CD4-positive, alpha-beta T cell treated with Interleukin-15 for 4 hours (primary cell): ENCODE data around the gene POC1B.

Experiments used
- DNase-seq: peaks from one replicate; pipeline ENCODE4 v3.0.0-alpha.2; 2020; ENCODE audit warnings: low spot score

The POC1B gene

DNA sequence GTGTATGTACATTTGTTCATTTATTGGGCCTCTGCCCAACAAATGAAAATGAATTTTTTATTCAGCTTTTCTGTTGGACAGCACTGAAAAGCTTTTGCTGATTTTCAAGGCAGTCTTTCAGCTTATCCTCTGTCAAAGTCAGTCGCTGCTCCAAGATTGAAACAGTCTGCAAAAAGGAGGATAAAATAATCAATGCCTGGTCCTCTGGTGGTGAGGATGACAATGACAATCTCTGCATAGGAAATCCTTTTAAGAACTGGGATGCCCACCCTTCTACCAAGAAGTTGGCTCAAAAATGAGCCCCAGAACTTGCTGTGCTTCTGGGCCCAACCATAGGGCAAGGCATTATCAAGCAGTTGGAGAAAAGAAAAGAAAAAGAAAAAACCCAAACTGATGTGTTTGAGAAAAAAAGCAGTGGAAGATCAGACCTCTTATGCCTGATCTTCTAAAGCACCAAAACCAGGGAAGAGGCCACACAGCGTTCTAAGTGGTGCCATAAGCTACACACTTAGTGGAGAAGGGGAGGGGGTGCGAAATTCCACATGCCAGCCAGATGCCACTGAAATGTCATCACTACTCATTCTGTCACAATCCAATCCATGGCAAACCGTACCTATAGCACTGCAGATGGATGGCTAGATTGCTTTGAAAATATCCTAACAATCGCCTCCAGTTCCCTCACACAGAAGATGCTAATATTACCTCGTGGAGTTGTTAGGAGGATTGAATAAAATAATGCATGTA, 104.6 kb downstream of the POC1B start:
- DNase-seq = no peak

GRCh38 chr12:89418228-89418910, 107.5 kb downstream of the POC1B start:
- no peak for DNase-seq

DNA sequence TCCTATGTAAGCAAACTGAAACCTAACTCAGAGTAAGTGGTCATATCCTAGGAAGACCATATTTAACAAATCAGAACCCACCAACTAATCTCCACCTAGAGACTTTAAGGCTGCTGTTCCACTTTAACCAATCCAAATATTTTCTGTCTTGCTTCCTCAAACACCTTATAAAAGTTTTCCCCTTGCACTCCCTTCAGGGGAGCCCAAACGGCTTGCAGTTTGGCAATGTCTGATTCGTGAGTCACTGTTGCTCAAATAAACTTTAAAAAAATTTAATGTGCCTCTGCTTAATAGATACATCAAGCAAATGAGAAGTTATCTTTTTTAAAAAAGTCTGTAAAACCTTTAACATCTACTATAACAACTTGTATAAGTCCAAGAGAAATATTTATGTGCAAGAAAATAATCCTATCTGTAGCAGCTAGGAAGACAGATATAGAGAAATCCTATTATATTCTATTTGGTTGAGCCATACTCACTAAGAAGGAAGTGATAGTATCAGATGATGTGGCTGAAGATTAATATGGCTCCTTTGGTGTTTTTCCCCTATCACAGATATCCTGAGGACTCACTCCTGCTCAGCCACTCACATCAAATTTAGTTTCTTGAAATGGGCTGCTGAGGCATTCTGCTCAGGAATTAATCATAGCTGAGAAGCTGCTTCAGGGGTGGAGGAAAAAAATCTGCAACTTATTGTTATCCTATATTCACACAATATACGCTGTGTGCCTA, 108.4 kb downstream of the POC1B start:
- DNase-seq = no peak

DNA sequence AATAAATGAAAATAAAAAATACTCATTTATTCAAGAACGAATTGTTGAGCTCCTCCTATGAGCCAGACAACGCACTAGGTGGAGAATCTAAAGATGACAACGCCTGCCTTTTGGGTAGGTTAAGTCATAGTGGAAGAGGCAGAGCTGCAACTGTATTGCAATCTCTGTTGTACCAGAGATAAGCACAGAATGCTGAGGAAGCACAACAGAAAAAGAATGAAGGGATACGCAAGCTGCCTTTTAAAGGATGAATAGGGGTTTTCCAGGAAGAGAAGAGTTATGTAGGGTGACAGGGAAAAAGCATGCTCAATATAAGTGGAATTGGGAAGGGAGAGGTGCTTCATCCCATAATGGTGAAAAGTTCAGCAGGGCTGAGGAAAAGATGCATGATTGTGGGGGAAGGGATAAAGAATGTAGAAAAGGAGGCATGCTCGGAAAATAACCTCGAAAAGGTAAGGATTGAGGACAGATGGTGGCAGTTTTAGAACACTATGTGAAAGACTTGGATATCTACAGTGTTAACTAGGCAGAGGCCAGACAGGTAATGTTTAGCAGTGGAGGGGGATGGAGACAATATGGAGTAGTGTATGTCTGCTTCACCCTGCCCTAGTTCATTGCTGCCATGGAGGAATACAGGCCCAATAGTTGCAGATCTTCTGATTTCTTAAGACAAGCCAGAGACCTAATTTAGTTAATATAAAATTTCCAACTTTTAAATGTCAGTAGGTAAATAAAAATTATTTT, 109.6 kb downstream of the POC1B start:
- DNase-seq = no peak

- no peak for DNase-seq
Observed at GRCh38 chr12:89414851-89415250, 111.0 kb downstream of the POC1B start.

DNA sequence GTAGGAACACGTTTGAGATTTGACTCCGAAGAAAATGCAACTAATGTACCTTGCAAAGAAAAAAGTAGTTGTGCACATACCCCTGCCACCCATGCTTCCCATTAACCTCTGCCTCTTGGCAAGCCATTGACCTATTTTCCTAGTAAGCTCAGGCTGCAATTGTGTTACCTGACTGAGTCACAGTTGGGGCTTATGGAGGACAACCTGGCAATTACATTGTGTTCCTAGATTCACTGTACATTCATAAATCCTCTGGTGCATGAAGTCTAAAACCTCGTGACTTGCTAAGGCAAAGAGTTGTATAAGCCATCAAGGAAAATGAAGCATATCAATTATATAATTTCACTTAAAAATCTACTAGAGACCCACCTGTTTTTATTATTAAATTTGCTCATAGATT, 111.5 kb downstream of the POC1B start:
- no peak for DNase-seq

DNA sequence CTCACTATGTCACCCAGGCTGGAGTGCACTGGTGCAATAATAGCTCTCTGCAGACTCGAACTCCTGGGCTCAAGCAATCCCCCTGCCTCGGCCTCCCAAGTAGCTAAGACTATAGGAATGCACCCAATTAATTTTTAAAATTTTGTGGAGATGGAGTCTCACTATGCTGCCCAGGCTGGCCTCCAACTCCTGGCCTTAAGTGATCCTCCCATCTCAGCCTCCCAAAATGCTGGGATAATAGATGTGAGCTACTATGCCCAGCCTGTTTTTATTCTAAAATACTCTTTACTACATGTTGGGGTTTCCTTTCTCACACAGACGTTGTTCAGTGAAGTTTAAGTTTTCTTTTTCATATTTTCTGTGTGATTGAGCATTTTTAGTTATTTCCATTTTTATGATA, 112.6 kb downstream of the POC1B start:
- DNase-seq = no peak

DNA sequence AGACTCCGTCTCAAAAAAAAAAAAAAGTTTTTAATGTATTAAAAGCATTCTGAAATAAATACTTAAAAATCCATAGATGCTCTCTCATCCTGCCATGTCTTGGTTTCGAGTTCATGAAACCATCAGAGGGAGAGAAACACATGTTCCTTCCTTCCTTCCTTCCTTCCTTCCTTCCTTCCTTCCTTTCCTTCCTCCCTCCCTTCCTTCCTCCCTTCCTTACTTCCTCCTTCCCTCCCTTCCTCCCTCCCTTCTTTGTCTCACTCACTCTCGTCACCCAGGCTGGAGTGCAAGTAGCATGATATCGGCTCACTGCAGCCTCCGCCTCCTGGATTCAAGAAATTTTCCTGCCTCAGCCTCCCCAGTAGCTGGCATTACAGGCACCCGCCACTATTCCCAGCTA, 113.2 kb downstream of the POC1B start:
- no peak for DNase-seq

DNA sequence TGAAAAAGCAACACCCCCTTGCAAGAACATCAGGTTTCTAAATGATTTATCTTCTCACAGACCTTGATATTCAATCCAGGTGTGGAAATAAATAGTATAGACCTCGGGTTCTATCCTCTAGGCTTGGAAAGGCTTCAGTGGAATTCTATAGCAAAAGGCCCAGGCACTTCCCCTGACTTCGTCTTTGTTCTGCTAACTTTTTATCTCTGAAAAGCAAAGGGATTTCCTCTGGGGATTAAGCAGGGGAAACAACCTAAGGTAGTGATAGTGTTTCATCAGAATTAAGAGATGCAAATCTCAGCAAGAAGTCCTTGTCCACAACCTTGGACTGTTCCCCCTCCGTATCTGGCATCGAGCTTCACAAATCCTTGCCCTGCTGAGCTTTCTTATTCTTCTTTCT, 114.0 kb downstream of the POC1B start:
- no peak for DNase-seq

GRCh38 chr12:89411234-89411633, 114.6 kb downstream of the POC1B start:
- DNase-seq = no peak

GRCh38 chr12:89405626-89406345, 120.1 kb downstream of the POC1B start:
- DNase-seq = no peak

DNA sequence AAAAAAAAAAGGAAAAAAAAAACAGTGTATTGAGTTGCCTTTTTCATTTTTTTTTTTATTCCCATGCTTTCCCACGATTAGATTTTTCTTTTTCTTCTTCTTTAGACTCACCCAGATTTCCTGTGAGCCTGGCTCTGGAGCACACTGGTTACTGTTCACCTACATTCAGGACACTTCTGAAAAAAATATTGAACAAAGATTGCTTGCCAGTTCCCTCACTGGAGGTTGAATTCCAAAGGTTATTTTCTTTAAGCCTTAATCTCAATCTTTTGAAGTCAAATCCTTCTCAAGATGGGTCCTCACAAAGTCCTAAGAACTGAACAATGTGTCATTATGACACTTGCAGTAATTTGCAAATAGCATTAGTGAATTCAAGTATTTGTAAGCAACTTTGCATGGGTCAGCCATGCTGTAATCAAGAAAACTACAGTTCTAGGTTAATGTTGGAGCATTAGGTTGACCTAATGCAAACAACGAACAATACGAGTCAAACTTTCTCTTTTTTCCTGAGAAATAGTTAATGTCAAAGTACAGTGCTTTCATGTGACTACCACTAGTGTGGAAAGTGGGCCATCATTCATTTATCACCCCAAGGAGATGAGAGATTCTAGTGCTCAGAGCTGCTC, 124.3 kb downstream of the POC1B start:
- DNase-seq = no peak

DNA sequence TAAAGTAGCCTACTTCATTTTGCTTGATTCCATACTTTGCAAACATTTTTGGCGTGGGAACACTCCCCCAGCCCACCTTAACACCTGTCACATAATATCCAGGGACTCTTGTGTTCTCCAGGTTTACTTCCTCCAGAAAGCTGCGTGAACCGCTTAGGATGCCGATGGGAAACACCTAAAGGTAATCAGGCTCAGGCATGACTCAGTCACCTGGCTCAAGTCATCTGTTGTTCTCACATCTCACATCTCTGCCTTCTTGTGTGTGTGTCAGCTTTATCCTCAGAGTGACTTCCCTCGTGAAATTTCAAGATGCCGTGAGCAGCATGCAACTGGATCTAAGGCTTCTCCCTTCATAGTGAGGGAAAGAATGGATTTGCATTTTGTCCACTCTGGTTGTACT, 125.4 kb downstream of the POC1B start:
- no peak for DNase-seq

- no peak for DNase-seq
Observed at GRCh38 chr12:89395712-89396111, 130.1 kb downstream of the POC1B start.

DNA sequence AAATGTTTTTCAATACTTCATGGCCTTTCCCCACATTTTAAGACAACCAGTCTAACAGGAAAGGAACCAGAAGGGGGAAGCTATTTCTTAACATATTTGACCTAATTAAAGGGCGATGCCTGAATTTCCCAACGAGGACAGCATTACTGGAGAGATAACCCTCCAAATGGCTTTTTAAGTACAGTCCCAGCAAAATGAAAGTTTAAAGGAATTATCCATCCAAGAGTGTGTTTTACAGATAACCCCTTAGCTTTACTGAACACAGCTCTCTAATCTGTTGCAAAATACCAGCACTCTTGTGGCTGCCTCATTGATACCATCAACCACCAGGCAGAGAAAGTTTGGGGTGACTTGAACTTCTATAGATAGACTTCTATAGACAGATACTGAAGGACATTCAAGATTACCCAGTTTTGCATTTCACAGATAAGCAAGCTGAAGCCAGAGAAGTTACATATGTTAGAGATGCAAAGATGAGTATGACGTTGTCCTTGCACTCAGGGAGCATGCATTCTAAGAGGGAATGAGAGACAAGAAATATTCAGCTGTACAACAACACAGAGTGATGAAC, 132.2 kb downstream of the POC1B start:
- no peak for DNase-seq

DNA sequence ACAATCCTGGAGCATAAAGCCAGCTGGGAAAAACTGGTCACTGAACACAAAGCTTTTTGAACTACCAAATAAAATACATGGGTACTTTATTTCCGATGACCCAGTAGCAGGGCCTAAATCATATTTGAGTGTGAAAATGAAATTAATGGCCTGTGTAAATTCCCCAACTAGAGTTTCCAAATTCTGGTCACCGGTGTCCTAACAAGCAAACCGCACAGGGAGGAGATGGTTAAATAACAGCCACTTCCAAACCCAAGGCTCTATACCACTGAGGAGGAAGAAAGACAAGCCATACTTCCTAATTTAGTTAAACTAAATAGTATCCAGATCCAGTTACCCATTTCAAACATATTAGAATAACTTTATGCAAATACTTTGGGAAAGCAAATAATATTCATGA, 133.5 kb downstream of the POC1B start:
- no peak for DNase-seq

- no peak for DNase-seq
Observed at GRCh38 chr12:89391726-89392336, 134.0 kb downstream of the POC1B start.

GRCh38 chr12:89390802-89391673, 134.8 kb downstream of the POC1B start:
- no peak for DNase-seq
